Nephron (organoid): ENCODE data around the gene KMT5C.

ENCODE experiments used
- H3K27ac Mint-ChIP-seq, 3 experiments: 2 replicates each; pipeline ENCODE4 v1.8.0; 2020; ENCODE audit warnings: mixed read lengths in 3 of 3, mild to moderate bottlenecking in 2 of 3, moderate library complexity in 1 of 3
- H3K27me3 Mint-ChIP-seq: 2 replicates; pipeline ENCODE4 v1.8.0; 2021; ENCODE audit warnings: low read depth, mild to moderate bottlenecking, moderate library complexity, mixed read lengths
- H3K36me3 Mint-ChIP-seq: 2 replicates; pipeline ENCODE4 v1.8.0; 2020; ENCODE audit warnings: low read depth, mixed read lengths
- H3K4me1 Mint-ChIP-seq: 2 replicates; pipeline ENCODE4 v1.8.0; 2020; ENCODE audit warnings: mixed read lengths
- H3K4me3 Mint-ChIP-seq, 3 experiments: 2 replicates each; pipeline ENCODE4 v1.8.0; 2020; ENCODE audit warnings: mild to moderate bottlenecking in 3 of 3, mixed read lengths in 3 of 3, moderate library complexity in 2 of 3
- H3K9me3 Mint-ChIP-seq: 2 replicates; pipeline ENCODE4 v1.8.0; 2020; ENCODE audit warnings: mixed read lengths
- CTCF ChIP-seq, 3 experiments: fragments of 200-600 bp; sonication (generic); IDR thresholded peaks; one replicate each; pipeline ENCODE4 v1.5.0; 2021; ENCODE audit warnings: antibody characterized with exemption in 3 of 3; ENCODE audit not compliant: unreplicated experiment in 3 of 3

The KMT5C gene

GRCh38 chr19:55347442-55348009 is 7.8 kb downstream of the KMT5C start:
- H3K27ac Mint-ChIP-seq = peak overlapping the region in 2 of 3 experiments; percentile 37 to 80
- peaks cover 26% of the 10 kb centered on the region for H3K27me3 Mint-ChIP-seq
- peaks cover 13% of the 10 kb centered on the region for H3K36me3 Mint-ChIP-seq
- peaks cover 30% of the 10 kb centered on the region for H3K4me1 Mint-ChIP-seq
- H3K4me3 Mint-ChIP-seq = peak overlapping the region in 1 of 3 experiments; percentile 38
- no peak for TF ChIP-seq CTCF (IDR thresholded peaks at IDR 0.05; ENCODE audit: unreplicated experiment in 3 of 3)
- no peaks in the 10 kb centered on the region for H3K9me3 Mint-ChIP-seq

GRCh38 chr19:55348317-55349034 is 8.8 kb downstream of the KMT5C start:
- Mint-ChIP-seq H3K4me1 (peaks cover 30% of the 10 kb centered on the region), H3K27ac (peak overlapping the region in 2 of 3 experiments; percentile 37 to 80), H3K4me3 (peak overlapping the region in 2 of 3 experiments; percentile 28 to 61), H3K36me3 (peaks cover 7% of the 10 kb centered on the region), H3K9me3 (no peaks in the 10 kb centered on the region), H3K27me3 (peaks cover 36% of the 10 kb centered on the region)
- TF ChIP-seq CTCF (IDR thresholded peaks at IDR 0.05; ENCODE audit: unreplicated experiment in 3 of 3) = no peak

- peaks cover 22% of the 10 kb centered on the region for H3K4me1 Mint-ChIP-seq
- no peaks in the 10 kb centered on the region for H3K9me3 Mint-ChIP-seq
- peaks cover 54% of the 10 kb centered on the region for H3K27me3 Mint-ChIP-seq
- TF ChIP-seq CTCF (IDR thresholded peaks at IDR 0.05; ENCODE audit: unreplicated experiment in 3 of 3) = no peak
- peaks cover 3% of the 10 kb centered on the region for H3K36me3 Mint-ChIP-seq
- peak overlapping the region in 1 of 3 experiments; percentile 36 for H3K27ac Mint-ChIP-seq
- H3K4me3 Mint-ChIP-seq = peak overlapping the region in 2 of 3 experiments; percentile 25 to 61
Observed at GRCh38 chr19:55350620-55351315, 11.1 kb downstream of the KMT5C start.

- TF ChIP-seq CTCF (IDR thresholded peaks at IDR 0.05; ENCODE audit: unreplicated experiment in 3 of 3) = no peak
- Mint-ChIP-seq H3K4me3 (peak overlapping the region in 2 of 3 experiments; percentile 30 to 61), H3K27me3 (peaks cover 66% of the 10 kb centered on the region), H3K9me3 (no peaks in the 10 kb centered on the region), H3K4me1 (peaks cover 18% of the 10 kb centered on the region), H3K27ac (no peak overlapping the region), H3K36me3 (peaks cover 3% of the 10 kb centered on the region)
Observed at GRCh38 chr19:55352040-55352439, 12.4 kb downstream of the KMT5C start.

- H3K36me3 Mint-ChIP-seq = peaks cover 3% of the 10 kb centered on the region
Observed at GRCh38 chr19:55352549-55353145, 13.0 kb downstream of the KMT5C start.

More at GRCh38 chr19:55352549-55353145, 13.0 kb downstream of the KMT5C start:
- Mint-ChIP-seq H3K4me3 (peak overlapping the region; percentile 44 to 81 (median 45)), H3K27ac (no peak overlapping the region), H3K9me3 (no peaks in the 10 kb centered on the region), H3K4me1 (peaks cover 18% of the 10 kb centered on the region), H3K27me3 (peaks cover 71% of the 10 kb centered on the region)
- TF ChIP-seq CTCF (IDR thresholded peaks at IDR 0.05; ENCODE audit: unreplicated experiment in 3 of 3) = no peak
